Peyer's patch (tissue), 4 donors: ENCODE measurements around the gene GALNT9. TPM values are rescaled to one million over a fixed set of nuclear protein-coding genes. Genes with fewer than 3 reads are reported as not detected.

ENCODE experiments used
- DNase-seq, 3 donors: peaks; one replicate each; pipeline ENCODE4 v3.0.0-alpha.2; 2017 to 2019
- H3K27ac ChIP-seq, 4 donors: fragments of 200-600 bp; sonication (generic); one replicate each; pipeline ENCODE4 v1.5.1; 2016 to 2019
- H3K27me3 ChIP-seq, 2 donors: fragments of 200-600 bp; sonication (generic); one replicate each; pipeline ENCODE4 v1.5.1; 2019
- H3K36me3 ChIP-seq, 3 donors: fragments of 200-600 bp; sonication (generic); one replicate each; pipeline ENCODE4 v1.5.1; 2016 to 2019
- H3K4me1 ChIP-seq, 4 donors: fragments of 200-600 bp; sonication (generic); one replicate each; pipeline ENCODE4 v1.5.1; 2016 to 2019
- H3K4me3 ChIP-seq, 4 donors: fragments of 200-600 bp; sonication (generic); 1 replicate in 3 of 4; 2 replicates in 1 of 4; pipeline ENCODE4 v1.5.1; 2016 to 2019; ENCODE audit warnings: mild to moderate bottlenecking in 1 of 4
- H3K9me3 ChIP-seq, 4 donors: fragments of 200-600 bp; sonication (generic); one replicate each; pipeline ENCODE4 v1.5.1; 2016 to 2019; ENCODE audit warnings: mild to moderate bottlenecking in 1 of 4
- POLR2A ChIP-seq, 2 donors: fragments of 450-650 bp; IDR thresholded peaks; one replicate each; pipeline ENCODE4 v1.5.1; 2017; ENCODE audit warnings: antibody characterized with exemption in 2 of 2, mild to moderate bottlenecking in 2 of 2, moderate library complexity in 2 of 2
- total RNA-seq, 4 donors: library from RNA; depleted of rRNA; stranded (reverse); fragments of >200 nt; gene quantifications; one replicate each; pipeline ENCODE4 v1.1.0, GENCODE V29; 2016
- TF ChIP-seq, protein P1 (sequence below), 6 experiments: fragments of 450-650 bp in 4 of 6; fragments of 200-600 bp in 2 of 6; sonication (generic) in 1 of 6; IDR thresholded peaks; one replicate each; pipeline ENCODE4 v1.5.1; 2017 to 2019; ENCODE audit warnings: antibody characterized with exemption in 6 of 6, mild to moderate bottlenecking in 3 of 6, moderate library complexity in 1 of 6

GALNT9 gene
- total RNA-seq, 4 donors from 2014 or later, result not detected

DNA sequence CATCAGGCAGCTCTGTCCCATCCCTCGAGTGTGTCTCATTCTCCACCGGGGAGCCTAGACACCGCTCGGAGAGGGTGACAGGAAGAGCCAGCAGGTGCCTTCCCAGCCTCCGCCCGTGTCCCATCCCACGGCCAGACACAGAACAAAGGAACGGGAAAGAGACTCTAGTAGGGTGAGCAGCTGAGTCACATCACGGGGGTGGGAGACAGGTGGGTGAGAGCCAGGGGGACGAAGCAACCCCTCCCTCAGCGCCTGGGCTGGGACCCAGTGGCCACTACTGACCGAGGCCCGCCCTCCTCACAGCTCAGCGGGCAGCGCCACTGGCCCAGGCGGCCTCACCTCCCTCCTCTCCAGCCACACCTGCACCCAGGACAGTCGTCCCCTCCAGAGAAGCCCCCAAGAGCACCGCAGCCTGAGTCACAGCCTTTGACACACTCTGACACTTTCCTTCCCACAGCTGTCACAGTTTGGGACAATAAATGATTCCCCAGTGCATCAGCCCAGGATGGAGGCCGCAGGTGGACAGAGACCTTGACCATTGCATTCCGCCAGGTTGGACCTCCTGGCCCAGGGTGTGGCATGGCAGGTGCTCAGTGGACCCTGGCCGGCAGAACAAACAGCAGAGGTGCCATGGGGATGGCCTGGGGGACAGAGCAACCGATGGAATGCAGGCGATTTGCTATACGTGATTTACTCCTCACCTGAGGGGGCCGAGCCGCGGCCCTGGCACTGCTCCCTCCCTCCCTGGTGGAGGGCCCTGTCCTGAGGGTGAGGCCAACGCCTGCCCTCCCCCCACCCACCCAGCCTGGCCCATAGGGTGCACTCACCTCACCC lies 45.4 kb upstream of the GALNT9 start:
- peaks cover 0 to 6% (median 0%) of the 10 kb centered on the region in 4 donors for H3K9me3 ChIP-seq
- H3K36me3 ChIP-seq, result no peaks in the 10 kb centered on the region
- H3K27me3 ChIP-seq, result peaks cover 0 to 12% of the 10 kb centered on the region in 2 donors
- peak in 1 of 3 donors; percentile 21 for DNase-seq
- no peak overlapping the region for H3K4me3 ChIP-seq
- TF ChIP-seq, protein P1, sequence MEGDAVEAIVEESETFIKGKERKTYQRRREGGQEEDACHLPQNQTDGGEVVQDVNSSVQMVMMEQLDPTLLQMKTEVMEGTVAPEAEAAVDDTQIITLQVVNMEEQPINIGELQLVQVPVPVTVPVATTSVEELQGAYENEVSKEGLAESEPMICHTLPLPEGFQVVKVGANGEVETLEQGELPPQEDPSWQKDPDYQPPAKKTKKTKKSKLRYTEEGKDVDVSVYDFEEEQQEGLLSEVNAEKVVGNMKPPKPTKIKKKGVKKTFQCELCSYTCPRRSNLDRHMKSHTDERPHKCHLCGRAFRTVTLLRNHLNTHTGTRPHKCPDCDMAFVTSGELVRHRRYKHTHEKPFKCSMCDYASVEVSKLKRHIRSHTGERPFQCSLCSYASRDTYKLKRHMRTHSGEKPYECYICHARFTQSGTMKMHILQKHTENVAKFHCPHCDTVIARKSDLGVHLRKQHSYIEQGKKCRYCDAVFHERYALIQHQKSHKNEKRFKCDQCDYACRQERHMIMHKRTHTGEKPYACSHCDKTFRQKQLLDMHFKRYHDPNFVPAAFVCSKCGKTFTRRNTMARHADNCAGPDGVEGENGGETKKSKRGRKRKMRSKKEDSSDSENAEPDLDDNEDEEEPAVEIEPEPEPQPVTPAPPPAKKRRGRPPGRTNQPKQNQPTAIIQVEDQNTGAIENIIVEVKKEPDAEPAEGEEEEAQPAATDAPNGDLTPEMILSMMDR (IDR thresholded peaks at IDR 0.05), result no peak
- no peak for TF ChIP-seq POLR2A (IDR thresholded peaks at IDR 0.05)
- H3K4me1 ChIP-seq, result no peaks in the 10 kb centered on the region
- no peak overlapping the region for H3K27ac ChIP-seq

DNA sequence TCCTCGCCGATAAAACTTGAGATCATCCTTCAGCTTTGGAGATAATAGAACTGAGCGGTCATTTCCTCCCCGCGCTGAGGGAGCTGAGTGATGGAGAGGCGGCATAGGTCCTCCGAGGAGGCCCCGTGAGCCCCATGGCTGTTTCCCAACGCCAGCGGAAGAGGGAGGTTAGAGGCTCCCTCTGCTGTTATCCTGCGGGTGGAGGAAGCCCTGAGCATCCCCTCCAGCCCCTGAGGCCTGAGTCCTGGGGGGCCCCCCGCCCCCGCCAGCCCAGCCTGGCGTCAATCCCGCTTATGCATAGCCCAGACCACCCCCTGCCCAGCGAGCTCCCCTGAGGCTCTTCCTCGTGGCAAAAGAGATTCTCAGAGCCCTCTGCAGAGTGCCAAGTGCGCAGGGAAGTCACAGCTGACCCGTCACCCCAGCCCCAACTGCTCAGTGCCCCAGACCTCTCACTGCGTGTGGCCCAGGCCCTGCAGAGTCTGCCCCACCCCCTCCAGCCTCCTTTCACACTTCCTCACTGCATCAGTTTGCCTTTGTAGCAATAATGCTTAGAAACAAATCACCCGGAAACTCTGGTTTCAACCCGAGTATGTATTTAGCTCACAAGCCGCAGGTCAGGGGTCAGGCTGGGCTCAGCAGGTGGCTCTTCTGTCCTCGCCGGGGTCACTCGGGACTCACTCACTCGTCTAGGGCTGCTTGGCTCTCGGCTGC lies 44.7 kb upstream of the GALNT9 start:
- peaks cover 0 to 6% (median 0%) of the 10 kb centered on the region in 4 donors for H3K9me3 ChIP-seq
- TF ChIP-seq POLR2A (IDR thresholded peaks at IDR 0.05), result no peak
- TF ChIP-seq, protein P1 (IDR thresholded peaks at IDR 0.05), result no peak
- no peak overlapping the region for H3K27ac ChIP-seq
- no peaks in the 10 kb centered on the region for H3K36me3 ChIP-seq
- H3K27me3 ChIP-seq, result peaks cover 0 to 12% of the 10 kb centered on the region in 2 donors
- H3K4me3 ChIP-seq, result no peak overlapping the region
- DNase-seq, result peak in 2 of 3 donors; percentile 27 to 38
- no peaks in the 10 kb centered on the region for H3K4me1 ChIP-seq

DNA sequence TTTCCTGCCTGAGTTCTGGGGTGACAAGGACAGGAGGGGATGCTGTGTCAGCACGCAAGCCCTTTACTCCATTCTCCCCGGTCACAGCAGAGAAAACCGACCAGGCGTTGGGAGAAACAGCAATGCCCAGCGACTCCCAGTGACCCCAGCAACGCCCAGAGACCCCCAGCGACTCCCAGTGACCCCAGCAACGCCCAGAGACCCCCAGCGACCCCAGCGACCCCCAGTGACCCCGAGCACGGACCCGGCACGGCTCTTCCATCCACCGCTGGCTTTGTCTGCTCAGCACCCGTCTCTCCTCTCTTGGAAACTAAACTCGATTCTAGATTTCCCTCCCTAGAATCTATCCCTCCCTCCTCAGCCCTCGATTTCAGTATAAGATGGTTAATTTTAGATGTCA lies 38.5 kb upstream of the GALNT9 start:
- H3K27me3 ChIP-seq, result no peaks in the 10 kb centered on the region
- DNase-seq, result peak in 1 of 3 donors; percentile 18
- no peak overlapping the region for H3K27ac ChIP-seq
- H3K36me3 ChIP-seq, result no peaks in the 10 kb centered on the region
- no peaks in the 10 kb centered on the region for H3K4me1 ChIP-seq
- TF ChIP-seq, protein P1 (IDR thresholded peaks at IDR 0.05), result no peak
- TF ChIP-seq POLR2A (IDR thresholded peaks at IDR 0.05), result no peak
- no peak overlapping the region for H3K4me3 ChIP-seq
- H3K9me3 ChIP-seq, result peaks cover 0 to 6% (median 0%) of the 10 kb centered on the region in 4 donors

DNA sequence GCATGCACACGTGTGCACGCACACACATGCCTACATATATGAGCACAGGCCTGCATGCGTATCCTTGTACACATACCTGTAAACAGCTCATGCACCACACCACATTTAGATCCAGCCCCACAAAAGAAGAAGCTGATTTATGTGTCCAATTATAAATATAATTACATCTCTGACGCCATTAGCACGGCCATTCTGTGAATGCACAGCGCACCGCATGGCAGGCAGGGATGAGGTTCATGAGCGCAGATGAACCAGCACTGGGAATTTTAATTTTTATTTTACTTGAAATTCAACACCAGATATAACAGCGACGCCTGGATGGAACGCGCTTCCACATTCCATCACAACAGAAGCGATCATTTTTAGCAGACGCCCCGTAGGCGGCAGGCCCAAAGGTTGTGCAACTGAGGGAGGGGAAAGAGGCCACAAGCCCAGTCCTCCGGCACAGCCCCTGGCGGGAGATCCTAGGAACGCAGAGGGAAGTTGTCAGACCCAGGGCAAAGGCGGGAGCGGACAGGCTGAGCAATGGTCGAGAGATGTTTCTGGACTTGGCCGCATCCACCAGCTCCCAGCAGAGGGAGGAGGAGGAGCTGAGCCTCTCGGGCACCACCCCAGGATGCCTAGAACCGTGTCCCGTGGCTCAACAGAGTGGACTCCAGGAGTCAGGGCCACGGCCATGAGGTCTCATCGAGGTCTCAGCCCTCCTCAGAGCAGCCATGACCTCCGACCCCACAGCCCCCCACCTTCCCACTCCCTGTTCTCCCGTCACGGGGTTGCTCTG lies 37.9 kb upstream of the GALNT9 start:
- Histone ChIP-seq H3K27ac (no peak overlapping the region), H3K27me3 (no peaks in the 10 kb centered on the region), H3K9me3 (peaks cover 0 to 6% (median 0%) of the 10 kb centered on the region in 4 donors), H3K4me1 (no peaks in the 10 kb centered on the region), H3K36me3 (no peaks in the 10 kb centered on the region), H3K4me3 (no peak overlapping the region)
- DNase-seq, result peak in 2 of 3 donors; percentile 44 to 54
- TF ChIP-seq, protein P1 (IDR thresholded peaks at IDR 0.05), result no peak
- TF ChIP-seq POLR2A (IDR thresholded peaks at IDR 0.05), result no peak

DNA sequence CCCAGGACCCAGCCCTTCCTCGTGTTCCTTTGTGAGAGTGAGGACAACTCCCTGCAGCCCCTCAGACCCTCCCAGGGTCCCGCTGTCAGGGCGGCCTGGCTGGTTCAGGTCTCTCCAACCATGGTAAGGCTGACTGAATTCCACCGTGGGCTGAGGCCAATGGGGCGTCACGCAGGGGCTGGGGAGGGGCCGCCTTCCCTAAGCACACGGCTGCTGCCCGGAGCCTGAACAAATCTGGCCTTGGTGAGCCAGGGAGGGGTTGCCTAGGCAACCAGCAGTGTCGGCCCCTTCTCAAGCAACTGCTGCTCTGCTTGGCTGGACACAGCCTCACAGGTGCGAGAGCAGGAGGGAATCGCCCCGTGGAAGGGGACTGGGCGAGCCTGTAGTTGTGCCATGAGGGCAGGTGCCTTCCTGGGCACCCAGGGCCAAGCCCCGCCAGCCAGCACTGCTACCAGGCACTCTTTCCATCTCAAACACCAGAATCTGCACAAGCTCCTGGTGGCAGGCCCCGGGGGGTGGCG lies 37.0 kb upstream of the GALNT9 start:
- H3K4me1 ChIP-seq, result no peaks in the 10 kb centered on the region
- no peaks in the 10 kb centered on the region for H3K27me3 ChIP-seq
- H3K27ac ChIP-seq, result no peak overlapping the region
- TF ChIP-seq, protein P1 (IDR thresholded peaks at IDR 0.05), result no peak
- no peak for TF ChIP-seq POLR2A (IDR thresholded peaks at IDR 0.05)
- no peak overlapping the region for H3K4me3 ChIP-seq
- no peaks in the 10 kb centered on the region for H3K36me3 ChIP-seq
- DNase-seq, result peak in 1 of 3 donors; percentile 41
- peaks cover 0 to 3% (median 0%) of the 10 kb centered on the region in 4 donors for H3K9me3 ChIP-seq
